ENCODE data around the gene MRPL45.

- TF ChIP-seq CTCF (IDR thresholded peaks at IDR 0.05), result no peak
- no peak for TF ChIP-seq EP300 (IDR thresholded peaks at IDR 0.05; ENCODE audit: borderline replicate concordance in 1 of 2, low read depth in 1 of 2, low read length in 1 of 2)
- no peak for TF ChIP-seq SIN3A (IDR thresholded peaks at IDR 0.05; ENCODE audit: borderline replicate concordance, low read depth, low read length)
- TF ChIP-seq MXI1 (IDR thresholded peaks at IDR 0.05; ENCODE audit: low read depth, low read length), result no peak
- no peak for TF ChIP-seq EZH2phosphoT487 (IDR thresholded peaks at IDR 0.05; ENCODE audit: borderline replicate concordance, low read depth)
Measured at GRCh38 chr17:38345743-38346142, 48.8 kb downstream of the MRPL45 start.

Measured in SK-N-SH (cell line).